SK-N-DZ (cell line): ENCODE data around the gene TANGO6.

ENCODE experiments used
- DNase-seq: peaks from one replicate; pipeline ENCODE4 v3.0.0-alpha.2; 2015; ENCODE audit warnings: low spot score

Gene TANGO6

DNA sequence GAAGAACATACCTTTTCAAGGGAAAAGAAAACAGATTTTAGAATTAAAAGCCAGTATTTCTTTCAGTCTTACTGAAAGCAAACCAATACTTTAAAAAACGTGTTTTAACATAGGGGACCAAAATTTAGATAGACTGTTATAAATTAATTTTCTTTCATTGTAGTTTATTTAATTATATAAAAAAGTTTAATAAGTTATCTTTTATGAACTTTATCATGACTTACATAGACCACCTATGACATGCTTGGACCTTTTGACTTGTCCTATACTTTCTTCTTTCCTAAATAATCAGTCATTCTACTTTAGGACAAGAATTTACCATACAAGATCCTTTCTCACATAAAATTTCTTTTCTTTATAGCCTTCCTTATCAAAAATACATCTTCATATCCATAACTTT is 160.2 kb downstream of the TANGO6 start:
- no peak for DNase-seq

DNA sequence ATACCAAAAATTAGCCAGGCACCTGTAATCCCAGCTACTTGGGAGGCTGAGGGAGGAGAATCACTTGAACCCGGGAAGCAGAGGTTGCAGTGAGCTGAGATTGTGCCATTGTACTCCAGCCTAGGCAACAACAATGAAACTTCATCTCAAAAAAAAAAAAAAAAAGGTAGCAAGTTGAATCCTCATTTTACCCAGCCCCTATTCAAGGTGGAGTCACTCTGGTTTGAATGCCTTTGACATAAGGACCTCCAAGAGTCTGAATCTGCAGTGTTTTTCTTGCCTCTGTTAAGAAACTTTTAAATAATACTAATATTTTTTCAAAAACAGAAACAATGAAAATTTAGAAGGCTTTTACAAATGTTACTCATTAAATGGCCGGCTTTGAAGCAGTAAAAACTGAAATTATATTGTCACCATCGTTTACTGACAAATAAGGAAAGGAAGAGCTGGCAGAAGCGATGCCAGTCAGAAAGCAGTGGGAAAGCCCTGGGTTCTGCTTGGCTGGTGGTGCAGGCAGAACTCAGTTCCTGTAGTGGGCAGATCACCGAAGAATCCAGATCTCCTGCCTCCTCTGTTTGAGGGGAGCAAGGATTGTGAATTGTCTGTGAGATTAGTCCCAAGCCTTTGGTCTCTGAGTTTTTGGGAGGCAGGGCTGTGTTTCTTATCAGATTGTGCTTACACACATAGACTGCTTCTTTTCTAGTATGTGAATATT is 162.5 kb downstream of the TANGO6 start:
- DNase-seq = no peak

DNA sequence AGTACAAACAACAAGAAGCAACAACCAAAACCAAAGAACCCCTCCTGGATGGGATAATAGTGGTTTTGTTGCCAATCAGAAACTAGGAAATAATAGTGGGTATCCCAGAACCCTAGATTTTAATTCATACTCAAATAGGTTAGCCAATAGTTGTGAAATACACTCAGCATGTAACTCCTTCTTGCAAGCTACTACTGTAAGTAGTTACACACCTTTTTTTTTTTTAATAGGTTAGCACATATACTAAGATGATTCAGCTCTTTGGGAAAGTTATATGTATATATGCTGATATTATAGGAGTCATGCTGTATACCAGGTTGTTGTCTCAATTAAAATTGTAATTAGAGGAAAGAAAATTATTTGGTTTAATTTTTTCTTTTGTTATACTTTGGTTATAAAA is 169.6 kb downstream of the TANGO6 start:
- DNase-seq = no peak

DNA sequence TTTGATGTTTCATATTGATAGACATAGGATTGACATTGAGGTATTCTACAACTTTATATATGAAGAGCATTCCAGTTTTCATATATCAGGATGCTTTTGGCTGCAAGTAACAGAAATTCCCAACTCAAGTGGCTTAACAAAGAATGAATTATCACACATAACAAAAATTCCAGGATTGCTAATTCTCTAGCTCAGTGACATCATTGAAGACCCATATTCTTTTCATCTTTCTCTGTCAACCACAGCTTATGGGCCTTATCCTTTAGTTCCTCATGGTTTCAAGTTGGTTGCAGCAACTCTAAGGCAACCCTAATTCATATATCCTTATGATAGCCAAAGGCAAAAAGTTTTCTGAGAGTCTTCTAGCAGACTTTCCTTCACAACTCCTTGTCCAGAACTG is 170.7 kb downstream of the TANGO6 start:
- no peak for DNase-seq

DNA sequence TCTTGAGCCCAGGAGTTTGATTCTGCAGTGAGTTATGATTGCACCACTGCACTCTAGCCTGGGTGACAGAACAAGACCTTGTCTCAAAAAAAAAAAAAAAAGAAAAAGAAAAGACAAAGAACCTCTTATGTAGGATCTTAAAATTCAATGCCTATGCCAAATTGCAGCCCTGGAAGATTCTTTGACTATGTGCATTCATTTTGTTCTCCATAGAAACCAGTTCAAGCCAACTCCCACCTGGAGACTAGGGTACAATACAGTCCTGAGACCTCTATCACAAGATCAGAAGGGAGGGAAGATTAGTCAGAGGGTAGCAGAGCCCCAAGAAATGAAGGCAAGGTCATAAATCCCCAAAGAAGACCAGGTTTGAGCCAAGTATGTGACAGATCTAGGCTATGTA is 171.5 kb downstream of the TANGO6 start:
- DNase-seq = no peak

DNA sequence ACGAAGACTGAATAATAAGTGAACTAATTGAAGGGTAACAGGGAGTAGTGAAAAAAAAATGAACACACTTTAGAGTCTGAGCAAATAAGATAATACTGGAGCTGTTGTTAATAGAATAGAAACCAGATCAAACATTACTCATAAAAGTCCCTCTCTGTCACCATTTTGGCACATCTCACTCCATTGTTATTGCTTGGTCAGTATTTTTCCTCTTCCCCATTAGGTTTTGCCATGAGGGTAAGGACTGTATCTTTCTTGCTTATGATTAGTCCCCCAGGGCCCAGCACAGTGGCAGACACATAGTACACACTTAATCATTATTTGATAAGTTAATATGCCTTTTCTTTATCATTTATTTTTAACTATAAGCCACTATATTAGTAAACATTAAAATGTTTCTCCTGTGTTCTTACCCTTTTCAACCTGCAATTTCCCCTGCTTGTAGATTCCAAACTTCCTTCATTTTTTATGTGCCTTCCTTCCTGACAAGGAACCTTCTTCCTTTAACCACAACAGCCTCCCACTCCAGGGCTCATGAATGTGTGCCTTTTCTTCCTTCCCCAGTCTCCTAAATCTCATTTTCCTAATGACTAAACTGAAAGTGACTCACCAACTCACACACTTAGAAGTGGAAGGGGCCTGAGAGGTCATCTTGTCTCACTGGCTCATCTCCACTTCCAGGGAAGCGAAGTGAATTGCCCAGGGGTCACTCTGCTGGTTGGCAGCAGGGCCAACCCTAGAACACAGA is 173.9 kb downstream of the TANGO6 start:
- no peak for DNase-seq

DNA sequence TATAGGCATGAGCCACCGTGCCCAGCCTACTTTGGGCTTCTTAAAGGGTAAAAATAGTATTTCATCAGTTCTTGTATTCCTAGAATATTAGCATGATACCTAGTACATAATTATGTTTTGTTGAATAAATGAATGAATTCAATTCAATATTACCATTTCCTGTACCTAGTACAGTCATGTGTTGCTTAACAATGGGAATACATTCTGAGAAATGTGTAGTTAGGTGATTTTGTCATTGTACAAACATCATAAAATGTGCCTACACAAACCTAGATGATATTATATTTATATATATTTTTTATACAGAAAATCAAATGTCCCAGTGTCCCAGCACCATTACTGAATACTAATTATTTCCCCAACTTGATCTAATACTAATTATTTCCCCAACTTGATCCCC is 176.5 kb downstream of the TANGO6 start:
- no peak for DNase-seq

DNA sequence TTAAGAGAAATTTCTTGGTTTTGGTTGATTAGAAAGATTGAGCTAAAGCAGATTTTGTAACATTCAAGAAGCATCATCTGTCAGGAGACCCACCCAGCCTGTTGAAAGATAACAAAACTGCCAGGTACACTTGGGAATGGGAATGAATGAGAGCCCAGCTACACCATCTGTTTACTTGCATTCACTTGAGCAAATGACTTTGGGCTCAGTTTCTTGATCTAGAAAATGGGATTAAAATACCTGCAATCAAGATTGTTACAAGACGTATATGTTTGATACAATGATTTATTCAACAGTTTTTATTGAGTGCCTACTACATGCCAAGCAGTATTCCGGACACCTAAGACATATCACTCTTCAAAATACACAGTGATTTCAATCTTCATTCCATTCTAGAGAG is 185.8 kb downstream of the TANGO6 start:
- no peak for DNase-seq

DNA sequence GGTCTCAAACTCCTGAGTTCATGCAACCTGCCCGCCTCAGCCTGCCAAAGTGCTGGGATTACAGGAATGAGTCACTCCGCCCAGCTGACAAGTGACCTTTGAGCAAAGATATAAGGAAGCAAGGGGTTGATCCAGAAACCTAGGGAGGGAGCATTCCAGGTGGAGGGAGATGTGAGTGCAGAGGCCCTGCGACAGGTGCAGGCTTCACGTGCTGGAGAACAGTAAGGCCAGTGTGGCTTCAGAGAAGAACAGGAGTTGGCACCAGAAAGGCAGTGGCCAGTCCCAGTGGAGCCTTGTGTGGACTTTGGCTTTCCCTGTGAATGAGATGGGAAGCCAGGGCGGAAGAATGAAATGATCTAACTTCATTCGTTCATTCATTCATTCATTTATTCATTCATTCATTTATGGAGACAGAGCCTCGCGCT is 188.6 kb downstream of the TANGO6 start:
- no peak for DNase-seq

DNA sequence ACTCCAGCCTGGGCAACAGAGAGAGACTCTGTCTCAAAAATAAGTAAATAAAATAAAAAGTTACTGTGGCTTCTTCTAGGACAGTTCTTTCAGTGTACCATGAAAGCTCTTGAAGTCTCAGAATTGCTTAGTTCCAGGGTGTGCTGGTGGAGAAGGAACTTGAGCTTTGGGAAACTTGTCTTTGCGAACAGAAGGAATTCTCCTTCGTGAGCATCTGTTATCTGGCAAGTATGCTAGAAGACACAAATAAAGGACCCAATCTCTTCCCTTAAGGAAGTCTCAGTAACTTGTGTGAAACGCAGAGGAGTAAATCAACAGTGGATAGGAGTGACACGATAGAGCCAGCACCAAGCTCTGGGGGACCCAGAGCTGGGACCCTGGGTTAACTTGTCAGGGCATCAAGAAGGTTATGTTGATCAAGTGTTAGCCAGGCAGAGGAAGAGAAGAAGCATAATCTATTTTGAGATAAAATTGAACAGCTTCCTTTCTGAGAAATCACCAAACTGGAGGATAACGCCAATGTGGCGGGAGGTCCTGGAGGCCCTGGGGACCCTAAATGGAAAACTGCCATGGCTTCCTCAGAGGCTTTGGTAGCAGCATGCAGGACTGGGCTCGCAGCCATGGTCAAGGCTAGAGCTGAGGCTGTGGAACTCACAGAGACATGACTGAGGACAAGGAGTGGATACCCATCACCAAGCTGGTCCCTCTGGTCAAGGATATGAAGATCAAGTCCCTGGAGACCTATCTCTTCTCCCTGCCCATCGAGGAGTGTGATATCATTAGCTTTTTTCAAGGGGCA is 190.0 kb downstream of the TANGO6 start:
- DNase-seq = no peak

DNA sequence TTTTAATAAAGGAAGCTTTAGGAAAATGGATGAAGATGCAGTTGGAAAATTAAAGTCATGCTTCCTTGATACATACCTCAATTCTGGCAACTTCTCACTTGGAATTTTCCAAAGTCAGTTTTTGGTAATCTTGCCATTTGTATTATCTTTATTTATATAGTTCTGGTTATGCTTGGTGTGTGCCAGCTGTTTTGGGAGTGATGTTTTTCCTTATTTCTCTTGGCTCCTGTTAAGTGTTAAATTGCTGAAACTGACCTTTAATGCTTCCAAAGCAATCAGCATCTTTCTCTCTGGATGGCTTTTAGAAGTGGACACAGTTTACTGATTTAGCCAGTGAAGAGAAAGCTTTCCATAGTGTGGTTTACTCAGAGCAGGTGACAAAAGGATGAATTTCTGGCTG is 192.0 kb downstream of the TANGO6 start:
- no peak for DNase-seq

DNA sequence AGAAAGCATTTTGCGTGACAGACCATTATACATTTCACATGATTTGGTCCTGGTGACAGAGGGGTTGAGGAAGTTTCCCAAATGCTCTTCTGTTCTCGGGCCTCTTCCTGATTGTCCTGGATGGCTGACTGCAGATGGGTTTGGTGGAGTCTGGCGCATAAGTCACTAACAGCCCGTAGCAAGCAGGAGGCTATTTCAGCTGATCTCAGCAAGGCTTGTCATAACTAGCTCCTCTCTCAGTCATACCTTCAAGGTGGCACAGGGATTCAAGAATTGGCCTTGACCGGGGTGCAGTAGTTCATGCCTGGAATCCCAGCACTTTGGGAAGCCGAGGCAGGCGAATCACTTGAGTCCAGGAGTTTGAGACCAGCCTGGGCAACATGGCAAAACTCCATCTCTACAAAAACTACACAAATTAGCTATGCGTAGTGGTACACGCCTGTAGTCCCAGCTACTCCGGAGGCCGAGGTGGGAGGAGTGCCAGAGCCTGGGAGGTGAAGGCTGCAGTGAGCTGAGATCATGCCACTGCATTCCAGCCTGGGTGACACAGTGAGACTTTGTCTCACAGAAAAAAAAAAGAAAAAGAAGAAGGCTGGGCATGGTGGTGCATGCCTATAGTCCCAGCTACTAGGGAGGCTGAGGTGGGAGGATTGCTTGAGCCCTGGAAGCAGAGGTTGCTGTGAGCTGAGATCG is 193.2 kb downstream of the TANGO6 start:
- no peak for DNase-seq

DNA sequence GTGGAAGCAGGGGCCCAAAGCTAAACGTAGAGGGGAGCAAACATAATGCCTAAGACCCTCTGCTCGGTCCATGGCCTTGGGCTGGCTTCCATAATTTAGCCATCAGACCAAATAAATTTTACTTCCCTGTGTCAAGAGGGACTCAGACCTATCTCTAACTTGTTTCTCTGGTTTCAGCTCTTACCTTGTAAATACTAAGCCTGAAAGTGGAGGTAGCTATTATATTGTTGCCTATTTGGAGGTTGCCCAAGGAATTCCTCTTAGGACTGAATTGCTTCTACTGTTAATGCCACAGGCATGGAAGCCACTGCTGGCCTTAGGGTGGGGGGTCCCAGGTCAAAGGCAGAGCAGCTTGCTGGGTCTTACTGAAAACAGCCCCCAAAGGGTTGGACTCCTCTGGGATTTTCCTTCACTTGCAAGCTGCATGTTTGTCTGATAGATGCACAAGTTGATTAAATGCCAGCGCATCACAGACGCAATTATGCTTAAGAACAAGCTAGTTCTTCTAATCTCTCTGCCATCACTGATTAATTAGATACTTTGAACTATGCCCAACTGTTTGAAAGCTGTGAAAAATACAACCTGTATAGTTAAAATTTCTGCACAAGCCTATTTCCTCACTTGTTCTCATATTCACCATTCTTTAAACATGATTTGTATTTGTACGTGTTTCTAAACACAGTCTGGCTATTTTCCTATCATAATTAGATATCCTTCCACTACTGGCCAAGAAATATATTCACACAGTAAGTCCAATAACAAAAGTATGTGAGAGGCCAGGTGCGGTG is 194.2 kb downstream of the TANGO6 start:
- DNase-seq = no peak

DNA sequence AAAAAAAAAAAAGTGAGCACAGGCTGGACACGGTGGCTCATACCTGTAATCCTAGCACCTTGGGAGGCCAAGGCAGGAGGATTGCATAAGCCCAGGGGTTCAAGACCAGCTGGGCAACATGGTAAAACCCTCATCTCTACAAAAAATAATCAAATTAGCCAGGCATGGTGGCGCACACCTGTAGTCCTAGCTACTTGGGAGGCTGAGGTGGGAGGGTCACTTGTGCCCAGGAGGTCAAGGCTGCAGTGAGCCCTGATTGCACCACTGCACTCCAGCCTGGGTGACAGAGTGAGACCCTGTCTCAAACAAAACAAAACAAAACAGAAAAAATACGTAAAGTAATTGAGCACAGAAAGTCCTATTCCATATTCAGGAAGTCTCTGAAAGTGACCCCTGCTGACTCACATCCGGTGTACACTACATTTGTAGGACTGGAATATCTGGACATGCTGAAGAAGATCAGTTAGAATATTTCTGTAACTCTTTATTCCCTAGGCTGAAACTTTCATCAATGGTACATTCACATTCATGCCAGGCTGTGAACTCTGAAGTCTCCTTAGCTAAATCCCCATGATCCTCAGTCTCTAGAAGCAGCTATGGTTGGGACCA is 196.1 kb downstream of the TANGO6 start:
- DNase-seq = no peak

DNA sequence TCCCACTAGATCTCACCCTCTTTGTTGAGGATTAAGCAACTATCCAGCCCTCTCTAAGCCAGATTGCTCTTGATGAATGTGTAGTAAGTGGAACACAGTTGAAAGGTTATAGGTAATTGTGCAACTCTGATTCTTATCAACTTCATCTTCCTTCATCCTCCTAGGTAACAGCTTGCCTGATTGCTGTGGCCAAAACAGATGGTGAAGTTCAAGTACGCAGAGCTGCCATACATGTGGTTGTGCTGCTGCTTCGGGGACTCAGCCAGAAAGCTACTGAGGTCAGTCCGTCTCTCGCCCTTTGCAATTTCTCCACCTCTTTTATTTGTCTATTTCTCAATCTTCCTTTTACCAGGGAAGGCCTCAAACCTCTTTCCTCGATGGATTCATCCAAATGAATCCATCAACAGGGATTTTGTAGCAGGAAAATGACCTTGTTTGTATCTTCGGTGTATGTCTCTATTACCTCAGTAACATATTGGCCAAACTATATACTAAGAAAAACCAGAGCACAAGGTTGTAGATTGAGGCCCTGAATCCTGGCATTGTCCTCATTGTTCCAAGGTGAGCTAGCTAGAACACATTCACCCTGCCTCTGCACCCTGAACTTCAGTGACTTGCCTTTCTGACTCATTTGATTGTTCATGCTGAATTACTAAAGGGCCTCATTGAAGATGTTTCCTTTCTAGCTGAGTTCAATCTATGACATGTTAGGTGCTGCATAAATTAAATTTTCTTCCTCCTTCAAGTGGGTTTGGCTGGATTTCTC is 197.0 kb downstream of the TANGO6 start:
- peak; percentile 78 for DNase-seq

DNA sequence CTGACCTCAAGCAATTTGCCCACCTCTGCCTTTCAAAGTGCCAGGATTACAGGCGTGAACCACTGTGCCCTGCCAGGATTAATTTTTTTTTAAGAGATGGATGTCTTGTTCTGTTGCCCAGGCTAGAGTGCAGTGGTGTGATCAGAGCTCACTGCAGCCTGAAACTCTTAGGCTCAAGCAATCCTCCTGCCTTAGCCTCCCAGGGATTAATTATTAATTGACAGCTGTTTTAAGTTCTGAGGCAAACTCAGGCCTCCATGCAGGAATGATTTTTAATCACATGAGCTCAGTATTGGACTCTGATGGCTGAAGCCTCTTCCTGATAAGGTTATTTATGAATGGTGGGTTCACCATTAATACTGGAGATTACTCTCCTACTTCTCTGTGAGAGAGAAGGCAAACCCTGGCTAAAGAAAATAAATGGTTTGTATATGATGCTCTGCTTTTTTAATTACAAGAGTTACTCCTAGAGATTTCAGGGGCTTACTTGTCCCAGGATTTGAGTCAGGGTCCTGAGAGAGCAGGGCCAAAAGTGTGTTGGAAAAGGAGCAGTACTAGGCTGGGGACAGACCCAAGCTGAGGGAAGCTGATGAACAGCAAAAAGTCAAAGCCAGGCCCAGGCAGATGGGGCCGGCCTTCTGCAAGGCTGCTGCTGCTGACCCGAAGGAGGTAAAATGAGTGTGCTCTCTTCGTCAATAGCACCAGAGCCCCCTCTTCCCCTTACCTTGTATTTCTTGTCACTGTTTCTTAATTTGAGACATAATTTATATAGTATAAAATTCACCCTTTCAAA is 205.2 kb downstream of the TANGO6 start:
- DNase-seq = no peak

DNA sequence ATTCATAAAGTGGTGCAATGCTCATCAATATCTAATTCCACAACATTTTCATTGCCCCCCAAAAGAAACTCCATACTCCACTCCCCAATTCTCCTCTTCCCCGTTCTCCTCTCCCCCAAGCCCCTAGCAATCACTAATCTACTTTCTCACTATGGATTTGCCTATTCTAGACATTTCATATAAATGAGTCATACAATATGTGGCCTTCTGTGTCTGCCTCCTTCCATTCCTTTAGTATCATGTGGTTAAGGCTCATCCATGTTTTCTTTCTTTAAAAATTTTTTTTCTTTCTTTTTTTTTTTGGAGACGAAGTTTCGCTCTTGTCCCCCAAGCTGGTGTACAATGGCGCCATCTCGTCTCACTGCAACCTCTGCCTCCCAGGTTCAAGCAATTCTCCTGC is 205.8 kb downstream of the TANGO6 start:
- DNase-seq = no peak

DNA sequence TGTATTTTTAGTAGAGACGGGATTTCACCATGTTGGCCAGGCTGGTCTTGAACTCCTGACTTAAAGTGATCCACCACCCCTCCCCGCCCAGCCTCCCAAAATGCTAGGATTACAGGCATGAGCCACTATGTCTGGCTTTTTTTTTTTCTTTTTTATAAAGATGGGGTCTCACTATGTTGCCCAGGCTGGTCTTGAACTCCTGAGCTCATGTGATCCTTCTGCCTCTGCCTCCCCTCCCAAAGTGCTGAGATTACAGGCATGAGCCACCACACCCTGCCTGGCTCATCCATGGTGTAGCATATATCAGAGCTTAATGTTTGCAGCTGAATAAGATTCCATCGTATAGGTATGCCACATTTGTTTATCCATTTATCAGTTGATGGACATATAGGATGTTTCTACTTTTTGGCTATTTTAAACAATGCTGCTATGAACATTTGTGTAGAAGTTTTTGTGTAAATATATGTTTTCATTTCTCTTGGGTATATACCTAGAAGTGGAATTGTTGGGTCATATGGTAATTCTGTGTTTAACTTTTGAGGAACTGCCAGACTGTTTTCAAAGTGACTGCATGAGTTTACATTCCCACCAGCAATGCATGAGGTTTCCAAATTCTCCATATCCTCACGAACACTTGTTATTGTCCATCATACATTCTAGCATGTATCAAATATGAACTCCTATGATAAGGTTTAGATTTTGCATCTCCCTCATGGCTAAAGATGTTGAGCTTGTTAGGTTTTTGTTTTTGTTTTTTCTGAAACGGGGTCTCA is 206.5 kb downstream of the TANGO6 start:
- DNase-seq = no peak
